Right ventricle myocardium inferior (tissue), 1 donor: ENCODE data around the gene SRPK1. TPM values are rescaled to one million over a fixed set of nuclear protein-coding genes. Genes with fewer than 3 reads are reported as not detected.

Experiments
- ATAC-seq: fragments of 200-7000 bp; cut with Tn5 transposase; one replicate; pipeline ENCODE4 v1.9.1; 2020; ENCODE audit warnings: mild to moderate bottlenecking, moderate library complexity
- DNase-seq: peaks from one replicate; pipeline ENCODE4 v3.0.0; 2021; ENCODE audit errors: missing footprints
- intact Hi-C: fragments of 100-400 bp; cut with DNase I; formaldehyde crosslinking; loops from one replicate; pipeline ENCODE4 v1.11.0; 2022
- total RNA-seq: library from RNA; stranded (reverse); fragmentation: NEBNext Ultra II Directional; extraction: Animal tissue kit (Norgen Biotek cat#: 25700); gene quantifications from one replicate; pipeline ENCODE4 v1.2.1, GENCODE V29; 2021
- donor health status: DM: no; HTN: yes; CAD: no; lungs with severe emphysema.

SRPK1 gene
- total RNA-seq, 1 donor from 2014 or later, result 18.7 TPM

DNA sequence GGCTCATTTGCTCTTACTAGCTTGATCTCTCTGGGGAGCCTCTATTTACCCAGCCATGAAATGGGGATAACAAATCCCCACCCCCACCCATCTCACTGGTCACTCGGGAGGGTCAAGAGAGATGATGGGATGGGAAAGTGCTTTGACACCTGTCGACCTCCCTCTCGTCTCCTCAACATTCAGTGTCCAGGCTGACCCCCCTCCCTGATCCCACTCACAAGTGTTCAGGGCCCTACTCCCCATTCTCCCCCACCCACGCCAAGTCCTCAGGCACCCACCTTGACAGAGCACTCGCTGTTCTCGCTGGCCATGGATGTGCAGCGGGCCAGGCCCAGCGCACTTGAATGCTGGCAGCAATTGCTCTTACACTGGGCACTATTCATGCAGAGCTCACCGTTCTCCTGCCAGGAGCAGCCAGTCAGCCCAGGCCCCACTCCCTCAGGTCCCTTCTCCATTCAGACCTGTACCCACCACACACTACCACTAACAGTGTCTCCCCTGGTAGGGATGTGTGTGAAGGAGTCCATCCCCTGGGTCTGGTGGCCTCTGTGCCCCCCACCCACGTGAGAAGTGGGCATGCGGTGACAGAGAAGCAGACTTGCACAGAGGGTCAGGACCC, 125.3 kb downstream of the SRPK1 start:
- intact Hi-C loops, result no loop called here
- DNase-seq (no peak), ATAC-seq (no peak)

DNA sequence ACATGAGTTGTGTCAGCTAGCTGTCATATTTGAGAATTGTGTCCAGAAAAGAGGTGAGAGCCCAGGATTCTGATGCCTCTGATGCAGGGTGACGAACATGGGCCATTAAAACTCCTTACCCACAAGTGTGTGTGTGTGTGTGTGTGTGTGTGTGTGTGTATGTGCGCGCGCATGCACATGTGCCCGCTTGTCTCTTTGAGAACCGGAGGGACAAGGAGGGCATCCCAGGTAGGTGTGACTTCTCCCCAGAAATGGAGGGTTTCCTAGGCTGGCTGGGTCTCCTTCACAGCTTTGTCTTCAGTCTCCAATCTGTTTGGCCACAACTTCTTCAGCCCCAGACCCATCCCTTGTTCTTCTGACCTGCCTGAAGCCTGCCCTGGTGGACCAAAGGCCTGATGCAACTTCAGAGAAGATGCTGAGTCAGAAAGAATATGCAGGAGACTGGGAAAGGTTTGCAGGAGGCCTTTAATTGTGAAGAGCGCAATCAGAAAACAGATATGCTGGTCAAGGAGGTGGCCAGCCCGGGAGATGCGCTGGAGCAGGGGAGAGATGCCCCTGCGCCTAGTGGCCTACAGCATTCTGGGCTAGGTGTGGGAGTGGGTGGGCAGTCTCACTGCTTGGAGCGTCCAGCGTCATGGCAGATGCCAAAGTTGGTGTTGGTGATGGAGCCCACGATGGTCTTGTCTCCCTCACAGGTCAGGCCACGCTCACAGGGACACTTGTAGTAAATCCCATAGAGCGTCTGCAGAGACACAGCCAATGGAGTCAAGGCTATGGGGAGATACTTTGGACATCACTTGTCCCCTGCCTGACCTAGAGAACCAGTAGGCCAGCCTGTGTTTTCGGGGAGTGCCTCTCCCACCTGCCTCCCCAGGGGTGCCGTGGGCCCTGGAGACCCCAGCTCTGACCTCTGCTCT, 126.1 kb downstream of the SRPK1 start:
- no peak for ATAC-seq
- intact Hi-C loops, result no loop called here

DNA sequence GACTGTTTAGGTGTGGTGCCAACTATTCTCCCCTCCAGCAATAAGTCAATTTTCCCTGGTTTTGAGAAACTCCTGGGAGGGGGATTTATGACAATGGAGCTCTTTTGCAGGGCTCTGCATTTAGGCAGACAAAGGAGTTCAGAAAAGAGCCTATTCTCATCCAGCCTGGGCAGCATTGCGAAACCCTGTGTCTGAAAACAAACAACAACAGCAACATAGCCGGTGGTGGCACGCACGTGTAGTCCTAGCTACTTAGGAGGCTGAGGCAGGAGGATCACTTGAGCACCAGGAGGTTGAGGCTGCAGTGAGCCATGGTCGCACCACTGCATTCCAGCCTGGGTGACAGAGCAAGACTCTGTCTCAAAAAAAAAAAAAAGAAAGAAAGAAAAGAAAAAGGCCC, 130.2 kb downstream of the SRPK1 start:
- ATAC-seq (no peak), DNase-seq (no peak)
- intact Hi-C loops, result no loop called here

More for the DNA sequence above, 126.1 kb downstream of the SRPK1 start:
- DNase-seq, result no peak

DNA sequence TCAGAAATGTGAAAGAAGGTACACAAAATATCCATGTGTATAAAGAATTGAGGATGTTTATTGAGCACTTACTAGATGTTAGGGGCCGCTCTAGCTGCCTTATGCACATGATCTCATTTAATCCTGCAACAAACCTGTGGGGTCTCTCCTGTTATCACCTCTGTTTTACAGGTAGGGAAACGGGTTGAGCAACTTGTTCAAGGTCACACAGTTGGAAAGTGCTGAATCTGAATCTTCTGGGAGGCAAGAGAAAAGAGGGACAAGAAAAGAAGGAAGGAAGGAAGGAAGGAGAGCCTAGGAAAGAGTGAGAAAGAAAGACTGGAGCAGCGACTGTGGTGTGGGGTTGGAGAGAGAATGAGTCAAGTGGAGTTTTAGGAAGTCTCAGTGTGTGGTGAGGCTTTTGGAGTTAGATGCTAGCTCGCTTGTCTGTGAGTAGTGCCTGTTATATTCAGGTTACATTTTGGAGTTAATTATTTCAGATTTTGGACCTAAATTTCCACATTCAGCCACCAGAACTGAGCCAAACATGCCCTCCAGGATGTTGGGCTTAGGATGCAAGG, 132.4 kb downstream of the SRPK1 start:
- no peak for ATAC-seq
- intact Hi-C loops, result no loop called here

DNA sequence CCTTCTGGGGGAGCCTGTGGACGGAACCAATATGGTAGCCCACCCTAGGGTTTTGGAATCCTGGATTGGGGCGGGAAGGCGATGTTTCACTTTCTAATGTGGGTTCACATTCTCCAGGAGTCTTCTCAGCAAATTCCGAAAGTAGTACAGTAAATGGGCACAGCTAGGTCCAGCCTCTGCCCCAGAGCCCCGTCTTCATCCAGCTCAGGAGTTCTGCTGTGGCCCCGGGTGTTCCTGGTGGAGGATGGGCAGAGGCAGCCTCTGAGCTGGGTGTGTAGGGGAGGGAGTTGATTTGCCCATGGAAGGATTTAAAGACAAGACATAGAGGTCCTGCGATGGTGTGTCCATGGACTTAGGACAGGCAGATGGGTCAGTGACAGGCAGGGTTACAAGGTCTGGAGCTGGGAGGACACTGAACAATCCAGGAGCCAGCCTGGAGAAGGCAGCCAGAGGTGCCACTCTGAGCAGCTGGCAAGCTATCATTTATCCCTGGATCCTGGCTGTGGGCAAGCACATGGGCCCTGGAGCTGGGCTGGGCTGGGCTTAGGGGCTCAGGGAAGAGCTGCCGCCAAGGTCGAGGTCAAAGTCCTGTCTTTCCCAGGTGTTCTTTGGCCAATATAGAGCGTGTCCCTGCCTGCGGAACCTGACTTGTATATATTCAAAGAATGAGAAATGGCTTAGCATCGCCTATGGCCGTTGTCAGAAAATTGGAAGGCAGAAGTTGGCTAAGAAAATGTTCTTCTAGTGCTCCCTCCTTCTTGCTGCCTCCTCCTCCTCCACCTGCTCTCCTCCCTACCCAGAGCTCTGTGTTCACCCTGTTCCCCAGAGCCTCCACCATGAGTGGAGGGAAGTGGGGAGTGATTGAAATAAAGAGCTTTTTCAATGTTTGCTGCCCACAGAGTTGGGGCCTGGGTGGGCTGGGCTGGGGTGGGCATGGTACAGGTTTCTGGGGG, 133.4 kb downstream of the SRPK1 start:
- no peak for DNase-seq
- intact Hi-C loops, result no loop called here
- no peak for ATAC-seq

More for the DNA sequence above, 132.4 kb downstream of the SRPK1 start:
- no peak for DNase-seq

DNA sequence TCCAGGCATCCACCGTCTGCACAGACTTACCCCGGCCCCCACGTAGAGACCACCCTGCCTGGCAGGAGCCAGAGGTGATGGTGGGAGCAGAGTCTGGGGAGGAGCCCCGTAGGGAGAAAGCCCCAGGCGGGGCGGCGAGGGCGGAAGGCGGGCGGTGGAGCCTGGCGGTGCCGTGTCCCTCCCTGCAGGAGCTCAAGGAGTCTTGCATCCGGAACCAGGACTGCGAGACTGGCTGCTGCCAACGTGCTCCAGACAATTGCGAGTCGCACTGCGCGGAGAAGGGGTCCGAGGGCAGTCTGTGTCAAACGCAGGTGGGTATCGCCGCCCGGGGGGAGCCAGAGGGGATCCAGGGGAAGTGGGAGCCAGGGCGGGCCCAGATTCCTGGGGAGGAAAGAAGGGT, 134.1 kb downstream of the SRPK1 start:
- ATAC-seq (no peak), DNase-seq (no peak)
- intact Hi-C loops, result no loop called here

DNA sequence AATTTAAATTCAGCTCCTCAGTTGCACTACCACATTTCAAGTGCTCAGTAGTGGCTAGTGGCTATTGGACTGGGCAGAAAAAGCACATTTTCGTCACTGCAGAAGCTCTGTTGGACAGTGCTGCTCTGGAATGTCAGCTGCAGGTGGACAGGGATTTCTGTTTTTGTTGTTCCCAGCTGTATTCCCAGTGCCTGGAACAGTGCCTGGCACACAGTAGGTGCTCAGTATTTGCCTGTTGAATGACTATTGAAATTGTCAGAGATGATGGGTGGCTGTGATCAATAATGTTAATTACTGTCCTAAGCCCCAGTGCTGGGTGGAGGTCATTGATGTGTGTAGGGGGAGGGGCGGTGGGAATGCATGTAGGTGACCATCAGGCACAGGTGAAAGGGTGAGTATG, 134.6 kb downstream of the SRPK1 start:
- DNase-seq (no peak), ATAC-seq (no peak)
- intact Hi-C loops, result no loop called here

DNA sequence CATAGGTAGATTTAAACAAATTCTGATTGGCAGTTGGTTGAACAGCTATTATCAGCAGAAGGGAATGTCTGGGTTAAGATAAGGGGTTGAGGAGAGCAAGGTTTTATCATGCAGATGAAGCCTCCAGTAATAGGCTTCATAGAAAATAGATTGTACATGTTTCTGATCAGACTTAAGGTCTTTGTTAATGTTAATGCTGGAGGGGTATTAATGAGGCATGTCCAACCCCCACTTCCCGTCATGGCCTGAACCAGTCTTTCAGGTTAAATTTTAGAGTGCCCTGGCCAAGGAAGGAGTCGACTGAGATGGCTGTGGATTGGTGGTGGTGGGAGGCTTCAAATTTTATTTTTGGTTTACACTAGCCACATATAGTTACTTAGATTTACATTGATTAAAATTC, 136.7 kb downstream of the SRPK1 start:
- DNase-seq (no peak), ATAC-seq (no peak)
- intact Hi-C loops, result no loop called here

Other genes starting within 250 kb of the SRPK1 start
- gene FKBP5, start 232.2 kb downstream of the SRPK1 start, total RNA-seq, result 101 TPM
- gene ARMC12, start 184.1 kb downstream of the SRPK1 start, total RNA-seq, result not detected
- not detected for gene CLPSL2, start 144.5 kb downstream of the SRPK1 start, total RNA-seq
- not detected for gene CLPSL1, start 140.1 kb downstream of the SRPK1 start, total RNA-seq
- gene CLPS, start 123.8 kb downstream of the SRPK1 start, total RNA-seq, result not detected
- gene LHFPL5, start 115.7 kb downstream of the SRPK1 start, total RNA-seq, result not detected
- gene SLC26A8, start 103.5 kb upstream of the SRPK1 start, total RNA-seq, result not detected
- gene MAPK14, start 106.7 kb upstream of the SRPK1 start, total RNA-seq, result 27.1 TPM
- 0.70 TPM for gene MAPK13, start 209.4 kb upstream of the SRPK1 start, total RNA-seq